ENCODE data around the gene BAAT. TPM values are rescaled to one million over a fixed set of nuclear protein-coding genes. Genes with fewer than 3 reads are reported as not detected.
A peak's percentile ranks its signal among the peaks of the same experiment; 100 is the strongest.

BAAT gene
- total RNA-seq, 2 experiments from 2014 or later: not detected

DNA sequence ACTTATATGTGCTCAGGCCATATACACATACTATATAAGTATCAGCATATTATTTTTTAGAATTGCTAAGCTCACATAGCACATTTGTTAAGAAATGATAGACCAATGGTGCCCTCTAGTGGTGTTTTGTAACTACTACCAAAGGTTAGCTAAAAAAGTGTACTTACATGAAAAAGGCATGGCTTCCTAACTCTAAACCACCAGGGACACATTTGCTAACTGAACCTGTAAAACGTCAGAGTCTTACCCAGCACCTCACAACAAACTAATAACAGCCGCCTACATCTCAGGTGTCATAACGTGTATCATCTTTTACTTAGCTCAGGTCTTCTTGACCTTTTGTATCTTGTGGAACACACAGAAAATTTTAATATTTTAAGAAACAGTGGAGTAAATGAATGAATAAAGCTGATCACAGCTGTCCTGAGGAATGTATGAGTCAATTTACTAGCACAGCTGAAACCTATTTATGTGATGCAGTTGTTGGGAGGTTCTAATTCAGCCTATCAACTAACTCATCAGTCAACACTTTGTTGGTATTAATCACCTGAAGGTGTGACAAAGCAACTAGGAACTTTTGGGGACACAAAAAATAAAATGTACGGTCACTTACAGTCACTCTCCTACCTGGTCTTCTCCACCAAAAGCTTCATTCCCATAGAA, 72.9 kb downstream of the BAAT start:
- Mint-ChIP-seq H3K36me3 (no peaks in the 10 kb centered on the region), H3K27me3 (peaks cover 5% of the 10 kb centered on the region), H3K4me1 (no peaks in the 10 kb centered on the region), H3K9me3 (no peaks in the 10 kb centered on the region), H3K4me3 (no peak overlapping the region), H3K27ac (no peak overlapping the region)
- POLR2A ChIA-PET: no interaction called here
- ATAC-seq (ENCODE audit: low read depth) (peak; percentile 47), DNase-seq (no peak)

DNA sequence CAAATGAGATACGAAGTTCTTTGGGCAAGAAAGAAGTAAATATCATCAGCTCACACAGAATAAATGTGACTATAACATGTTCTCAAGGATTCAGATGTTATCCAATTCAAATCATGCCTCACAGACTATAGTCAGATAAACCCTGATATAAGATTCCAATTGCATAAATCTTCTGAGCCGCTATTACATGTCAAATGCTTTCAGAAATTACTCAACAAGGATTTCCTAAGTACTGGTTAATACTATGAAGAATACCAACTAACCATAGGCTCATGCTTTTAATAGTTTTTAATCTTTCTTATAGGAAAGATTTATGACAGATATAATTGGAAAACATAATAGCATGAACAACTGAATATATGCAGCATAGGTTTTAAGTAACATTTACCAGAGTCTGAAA, 73.6 kb downstream of the BAAT start:
- Mint-ChIP-seq H3K9me3 (no peaks in the 10 kb centered on the region), H3K4me1 (no peaks in the 10 kb centered on the region), H3K27me3 (peaks cover 6% of the 10 kb centered on the region), H3K4me3 (no peak overlapping the region), H3K27ac (no peak overlapping the region), H3K36me3 (no peaks in the 10 kb centered on the region)
- POLR2A ChIA-PET: no interaction called here
- ATAC-seq (ENCODE audit: low read depth) (no peak), DNase-seq (no peak)

Other genes starting within 250 kb of the BAAT start
- gene MRPL50, start 13.6 kb upstream of the BAAT start, total RNA-seq: 10 to 100 TPM; 11.8 to 12.2 TPM
- 10 to 100 TPM; 14.6 to 16.0 TPM for gene ZNF189, start 13.8 kb upstream of the BAAT start, total RNA-seq
- gene ALDOB, start 50.8 kb upstream of the BAAT start, total RNA-seq: not detected
- gene RNF20, start 148.8 kb upstream of the BAAT start, total RNA-seq: 10 to 100 TPM; 43.7 to 49.0 TPM
- not detected for gene PPP3R2, start 210.0 kb upstream of the BAAT start, total RNA-seq

All from activated naive CD8-positive, alpha-beta T cell treated with anti-CD3 and anti-CD28 coated beads, Interleukin-2, amount 10 ng/mL, durations not matched to agents 7 days and 5 days (primary cell).